ENCODE data around the gene SMIM35.
A peak's percentile ranks its signal among the peaks of the same experiment; 100 is the strongest.

The SMIM35 gene

GRCh38 chr11:118086913-118087768, at the start of gene SMIM35:
TSS of gene SMIM35 (minus strand) at chr11:118086963. CDS start at chr11:118086757, 206 bp downstream.
- no peaks in the 10 kb centered on the region for H3K9me3 ChIP-seq
- TF ChIP-seq CTCF (IDR thresholded peaks at IDR 0.05), result no peak
- H3K4me1 ChIP-seq (ENCODE audit: control insufficient read depth in 1 of 2, insufficient read depth in 1 of 2, low read depth in 1 of 2, low read length in 1 of 2), result peaks cover 38 to 43% of the 10 kb centered on the region in 2 experiments
- H3K27ac ChIP-seq, result peak within 1 kb of the TSS; percentile 88
- no peaks in the 10 kb centered on the region for H3K27me3 ChIP-seq
- H3K4me3 ChIP-seq (ENCODE audit: low read depth in 1 of 2, low read length in 1 of 2), result no peak within 1 kb of the TSS
- H3K36me3 ChIP-seq, result no peaks in the 10 kb centered on the region

- Histone ChIP-seq H3K27me3 (peaks cover 12% of the 10 kb centered on the region), H3K27ac (no peak overlapping the region), H3K36me3 (no peaks in the 10 kb centered on the region), H3K9me3 (no peaks in the 10 kb centered on the region), H3K4me1 (ENCODE audit: control insufficient read depth in 1 of 2, insufficient read depth in 1 of 2, low read depth in 1 of 2, low read length in 1 of 2) (no peaks in the 10 kb centered on the region), H3K4me3 (ENCODE audit: low read depth in 1 of 2, low read length in 1 of 2) (no peak overlapping the region)
- no peak for TF ChIP-seq CTCF (IDR thresholded peaks at IDR 0.05)
Measured at GRCh38 chr11:118136341-118136740, 49.6 kb upstream of the SMIM35 start.

GRCh38 chr11:118135796-118136165, 49.0 kb upstream of the SMIM35 start:
- Histone ChIP-seq H3K27ac (no peak overlapping the region), H3K36me3 (no peaks in the 10 kb centered on the region), H3K4me1 (ENCODE audit: control insufficient read depth in 1 of 2, insufficient read depth in 1 of 2, low read depth in 1 of 2, low read length in 1 of 2) (no peaks in the 10 kb centered on the region), H3K4me3 (ENCODE audit: low read depth in 1 of 2, low read length in 1 of 2) (no peak overlapping the region), H3K9me3 (no peaks in the 10 kb centered on the region), H3K27me3 (peaks cover 12% of the 10 kb centered on the region)
- no peak for TF ChIP-seq CTCF (IDR thresholded peaks at IDR 0.05)

- TF ChIP-seq CTCF (IDR thresholded peaks at IDR 0.05), result no peak
- Histone ChIP-seq H3K27me3 (peaks cover 11% of the 10 kb centered on the region), H3K4me1 (ENCODE audit: control insufficient read depth in 1 of 2, insufficient read depth in 1 of 2, low read depth in 1 of 2, low read length in 1 of 2) (no peaks in the 10 kb centered on the region), H3K27ac (no peak overlapping the region), H3K4me3 (ENCODE audit: low read depth in 1 of 2, low read length in 1 of 2) (no peak overlapping the region), H3K36me3 (no peaks in the 10 kb centered on the region), H3K9me3 (no peaks in the 10 kb centered on the region)
Measured at GRCh38 chr11:118135051-118135795, 48.5 kb upstream of the SMIM35 start.

GRCh38 chr11:118133816-118134215, 47.1 kb upstream of the SMIM35 start:
- Histone ChIP-seq H3K4me1 (ENCODE audit: control insufficient read depth in 1 of 2, insufficient read depth in 1 of 2, low read depth in 1 of 2, low read length in 1 of 2) (no peaks in the 10 kb centered on the region), H3K9me3 (no peaks in the 10 kb centered on the region), H3K36me3 (no peaks in the 10 kb centered on the region), H3K4me3 (ENCODE audit: low read depth in 1 of 2, low read length in 1 of 2) (no peak overlapping the region), H3K27ac (no peak overlapping the region), H3K27me3 (peaks cover 6% of the 10 kb centered on the region)
- no peak for TF ChIP-seq CTCF (IDR thresholded peaks at IDR 0.05)

Measured in neutrophil (primary cell).